HG03097 (cell line): Measurements from ENCODE around the gene ECI1.

Experiments
- ATAC-seq: cut with Tn5 transposase; IDR thresholded peaks from one replicate; pipeline ENCODE4 v1.9.1; 2021; ENCODE audit not compliant: unreplicated experiment, low FRiP score

The ECI1 gene

DNA sequence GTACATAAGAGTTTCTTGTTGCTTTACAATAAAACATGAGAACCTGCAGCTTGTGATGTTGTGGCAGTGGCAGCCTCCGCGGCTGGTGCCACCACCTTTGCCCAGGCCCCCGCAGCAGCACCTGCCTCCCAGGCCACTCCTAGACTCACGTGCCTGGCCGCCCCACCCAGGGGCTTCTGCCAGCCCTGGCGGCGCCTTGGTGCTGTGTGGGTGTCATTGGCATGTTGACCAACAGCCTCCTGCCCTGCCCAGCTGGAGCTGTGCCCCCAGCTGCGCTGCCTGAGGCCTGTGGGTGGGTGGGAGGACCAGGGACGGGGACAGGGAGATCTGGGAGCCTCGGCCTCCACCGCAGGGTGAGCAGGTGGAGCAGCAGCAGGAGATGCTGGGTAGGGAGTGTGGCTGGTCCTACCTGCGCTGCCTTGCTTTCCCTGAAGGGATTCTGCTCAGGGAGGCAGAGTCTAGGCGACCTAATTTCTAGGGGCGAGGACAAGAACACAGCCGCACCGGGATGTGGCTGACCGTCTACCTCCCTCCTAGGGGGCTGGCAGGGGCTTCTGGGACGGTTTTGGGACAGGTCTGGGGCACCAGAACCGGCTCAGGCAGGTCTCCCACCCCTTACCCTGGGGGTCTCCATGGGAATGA lies 15.6 kb downstream of the ECI1 start:
- ATAC-seq: no peak

- ATAC-seq: no peak
Observed at GRCh38 chr16:2235234-2235651, 16.1 kb downstream of the ECI1 start.

DNA sequence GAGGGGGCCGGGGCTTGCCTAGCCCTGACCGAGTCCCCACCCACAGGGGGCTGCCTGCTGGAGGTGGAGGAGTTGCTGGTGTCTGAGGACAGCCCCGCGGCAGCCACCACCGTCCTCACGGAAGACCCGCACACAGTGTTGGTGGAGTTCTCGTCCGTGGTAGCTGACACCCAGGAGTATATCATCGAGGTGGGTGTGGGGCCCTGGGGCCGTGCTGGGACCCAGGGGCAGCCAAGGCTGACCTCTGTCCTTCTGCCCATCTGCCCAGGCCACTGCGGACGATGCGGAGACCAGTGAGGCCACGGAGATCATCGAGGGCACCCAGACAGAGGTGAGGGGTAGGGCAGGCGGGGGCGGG lies 16.6 kb downstream of the ECI1 start:
- no peak for ATAC-seq

DNA sequence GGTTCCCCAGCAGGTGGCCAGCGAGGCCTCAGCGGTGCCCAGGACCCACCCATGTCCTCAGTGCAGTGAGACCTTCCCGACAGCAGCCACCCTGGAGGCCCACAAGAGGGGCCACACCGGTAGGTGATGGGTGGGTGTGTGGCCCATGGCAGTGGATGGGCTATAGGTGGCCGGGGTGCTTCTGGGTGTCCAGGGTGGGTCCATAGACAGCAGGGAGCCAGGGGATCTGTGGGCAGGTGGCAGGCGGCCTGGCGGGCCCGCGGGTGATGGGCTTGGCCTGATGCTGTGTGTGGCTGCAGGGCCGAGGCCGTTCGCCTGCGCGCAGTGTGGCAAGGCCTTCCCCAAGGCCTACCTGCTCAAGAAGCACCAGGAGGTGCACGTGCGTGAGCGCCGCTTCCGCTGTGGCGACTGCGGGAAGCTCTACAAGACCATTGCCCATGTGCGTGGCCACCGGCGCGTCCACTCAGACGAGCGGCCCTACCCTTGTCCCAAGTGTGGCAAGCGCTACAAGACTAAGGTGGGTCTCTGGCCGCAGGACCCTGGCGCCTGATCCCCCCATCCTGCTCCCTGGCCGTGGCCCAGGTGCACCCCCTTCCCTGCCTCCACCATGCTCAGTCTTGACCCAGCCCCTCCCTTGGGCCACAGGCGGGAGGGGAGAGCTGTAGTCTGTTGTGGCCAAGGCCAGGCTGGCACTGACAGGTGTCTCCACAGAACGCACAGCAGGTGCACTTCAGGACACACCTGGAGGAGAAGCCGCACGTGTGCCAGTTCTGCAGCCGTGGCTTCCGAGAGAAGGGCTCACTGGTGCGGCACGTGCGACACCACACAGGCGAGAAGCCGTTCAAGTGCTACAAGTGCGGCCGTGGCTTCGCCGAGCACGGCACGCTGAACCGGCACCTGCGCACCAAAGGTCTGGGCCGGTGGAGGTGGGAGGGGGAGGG lies 17.2 kb downstream of the ECI1 start:
- ATAC-seq: no peak

DNA sequence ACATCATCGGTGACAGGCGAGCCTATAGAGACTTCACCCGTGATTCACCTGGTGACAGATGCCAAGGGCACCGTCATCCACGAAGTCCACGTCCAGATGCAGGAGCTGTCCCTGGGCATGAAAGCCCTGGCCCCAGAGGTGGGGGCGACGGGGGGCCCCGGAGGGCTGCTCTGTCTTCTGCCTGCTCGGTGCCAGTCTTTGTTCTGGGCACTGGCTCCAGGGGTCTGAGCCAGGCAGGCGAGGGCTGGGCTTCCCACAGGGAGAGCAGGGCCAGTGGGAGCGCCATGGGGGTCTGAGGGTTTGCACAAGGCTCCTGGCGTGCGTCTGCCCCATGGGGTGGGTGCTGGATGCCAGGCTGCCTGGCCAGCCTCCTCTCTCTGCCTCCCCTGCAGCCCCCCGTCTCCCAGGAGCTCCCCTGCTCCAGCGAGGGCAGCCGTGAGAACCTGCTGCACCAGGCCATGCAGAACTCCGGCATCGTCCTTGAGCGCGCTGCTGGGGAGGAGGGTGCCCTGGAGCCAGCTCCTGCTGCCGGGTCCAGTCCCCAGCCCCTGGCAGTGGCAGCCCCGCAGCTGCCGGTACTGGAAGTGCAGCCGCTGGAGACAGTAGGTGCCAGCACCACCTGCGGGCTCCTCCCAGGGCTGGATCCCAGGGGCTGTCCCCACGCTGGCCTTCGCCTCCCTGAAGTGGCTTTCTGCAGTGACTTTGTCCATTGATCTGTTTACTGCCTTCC lies 18.2 kb downstream of the ECI1 start:
- ATAC-seq: no peak

DNA sequence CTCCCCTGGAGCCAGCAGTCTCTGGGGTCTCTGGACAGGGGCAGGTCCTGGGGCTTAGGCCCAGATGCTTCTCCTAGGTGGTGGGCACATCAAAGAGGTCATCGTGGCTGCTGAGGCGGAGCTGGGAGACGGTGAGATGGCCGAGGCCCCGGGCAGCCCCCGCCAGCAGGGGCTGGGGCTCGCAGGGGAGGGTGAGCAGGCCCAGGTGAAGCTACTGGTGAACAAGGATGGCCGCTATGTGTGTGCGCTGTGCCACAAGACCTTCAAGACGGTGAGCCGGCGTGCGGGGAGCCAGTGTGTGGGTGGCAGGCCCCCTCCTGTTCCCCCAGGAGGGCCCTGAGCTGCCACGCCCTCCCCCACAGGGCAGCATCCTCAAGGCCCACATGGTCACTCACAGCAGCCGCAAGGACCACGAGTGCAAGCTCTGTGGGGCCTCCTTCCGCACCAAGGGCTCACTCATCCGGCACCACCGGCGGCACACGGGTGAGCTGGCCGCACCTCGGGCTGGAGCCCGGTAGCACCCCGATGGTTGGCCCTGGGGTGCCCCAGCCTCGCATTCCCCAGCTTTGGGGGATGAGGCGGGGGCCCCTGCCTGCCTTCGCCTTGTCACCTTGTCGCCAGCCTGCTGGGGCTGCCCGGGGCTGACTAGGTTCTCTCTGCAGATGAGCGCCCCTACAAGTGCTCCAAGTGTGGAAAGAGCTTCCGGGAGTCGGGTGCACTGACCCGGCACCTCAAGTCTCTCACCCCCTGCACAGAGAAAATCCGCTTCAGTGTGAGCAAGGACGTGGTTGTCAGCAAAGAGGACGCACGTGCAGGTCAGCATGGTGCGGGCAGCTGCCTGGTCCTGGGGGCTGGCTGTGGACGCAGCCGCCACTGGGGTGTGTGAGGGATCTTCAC lies 19.0 kb downstream of the ECI1 start:
- no peak for ATAC-seq

- ATAC-seq: no peak
Observed at GRCh38 chr16:2231016-2231931, 20.1 kb downstream of the ECI1 start.

DNA sequence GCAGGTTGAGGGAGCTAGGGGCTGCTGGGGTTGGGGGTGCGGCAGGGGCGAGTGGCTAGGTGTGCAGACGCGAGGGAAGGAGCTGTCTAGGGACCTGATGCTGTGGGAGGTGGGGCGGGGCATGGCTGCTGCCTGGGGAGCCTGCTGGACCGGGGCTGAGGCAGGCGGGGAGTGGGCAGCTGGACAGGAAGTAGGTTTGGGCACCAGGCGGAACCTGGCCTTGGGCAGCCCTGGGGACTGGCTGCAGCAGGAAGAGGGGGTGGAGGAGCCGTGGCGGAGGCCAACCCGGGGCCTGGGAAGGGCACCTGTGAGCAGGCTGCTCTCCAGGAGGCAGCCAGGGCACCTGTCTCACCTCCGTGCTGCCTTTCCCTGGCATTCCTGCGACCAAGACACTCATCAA lies 21.0 kb downstream of the ECI1 start:
- ATAC-seq: no peak

DNA sequence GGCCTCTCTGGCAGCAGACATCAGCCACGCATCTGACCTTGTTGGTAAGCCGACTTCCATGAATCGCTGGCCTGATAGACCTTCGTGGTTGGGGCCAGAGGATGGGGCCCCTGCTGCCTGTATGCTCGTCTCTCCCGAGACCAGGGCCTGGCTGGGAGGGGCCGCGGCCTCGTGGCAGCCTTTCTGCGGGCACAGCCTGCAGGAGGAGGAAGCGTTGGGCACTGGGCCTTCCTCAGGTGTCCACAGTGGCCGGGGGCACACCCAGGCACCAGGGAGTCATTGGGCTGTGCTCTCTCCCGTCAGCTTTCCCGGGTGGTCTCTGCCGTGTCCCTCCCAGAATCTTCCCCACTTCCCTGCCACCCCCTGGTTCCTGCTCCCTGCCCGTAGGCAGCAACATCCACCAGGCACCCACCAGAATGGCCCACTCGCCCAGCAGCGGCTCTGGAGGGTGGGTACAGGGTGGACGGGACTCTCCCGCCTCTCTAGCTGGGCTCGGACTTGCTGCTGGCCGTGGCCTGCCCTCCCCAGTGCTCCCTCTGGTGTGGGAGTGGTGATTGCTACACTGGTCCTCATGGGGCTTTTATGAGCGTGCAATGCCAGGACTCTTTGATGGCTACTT lies 21.6 kb downstream of the ECI1 start:
- ATAC-seq: no peak

DNA sequence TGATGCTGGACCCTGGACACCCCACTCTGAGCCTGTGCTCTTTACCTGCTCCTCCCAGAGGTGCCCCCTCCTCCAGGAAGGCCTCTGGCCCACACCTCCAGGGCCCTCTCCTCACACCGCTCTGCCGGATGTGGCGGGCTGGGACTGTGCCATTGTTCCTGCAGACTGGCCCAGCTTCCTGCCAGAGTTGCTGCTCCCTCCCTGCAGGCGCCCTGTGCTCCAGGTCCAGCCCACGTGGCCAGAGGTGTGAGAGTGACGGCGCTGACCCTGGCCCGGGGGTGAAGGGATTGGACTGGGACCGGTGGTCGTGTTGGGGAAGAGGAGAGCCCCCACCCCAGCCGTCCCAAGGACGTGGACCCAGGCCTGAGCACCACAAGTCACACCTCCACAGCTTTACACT lies 22.3 kb downstream of the ECI1 start:
- no peak for ATAC-seq

DNA sequence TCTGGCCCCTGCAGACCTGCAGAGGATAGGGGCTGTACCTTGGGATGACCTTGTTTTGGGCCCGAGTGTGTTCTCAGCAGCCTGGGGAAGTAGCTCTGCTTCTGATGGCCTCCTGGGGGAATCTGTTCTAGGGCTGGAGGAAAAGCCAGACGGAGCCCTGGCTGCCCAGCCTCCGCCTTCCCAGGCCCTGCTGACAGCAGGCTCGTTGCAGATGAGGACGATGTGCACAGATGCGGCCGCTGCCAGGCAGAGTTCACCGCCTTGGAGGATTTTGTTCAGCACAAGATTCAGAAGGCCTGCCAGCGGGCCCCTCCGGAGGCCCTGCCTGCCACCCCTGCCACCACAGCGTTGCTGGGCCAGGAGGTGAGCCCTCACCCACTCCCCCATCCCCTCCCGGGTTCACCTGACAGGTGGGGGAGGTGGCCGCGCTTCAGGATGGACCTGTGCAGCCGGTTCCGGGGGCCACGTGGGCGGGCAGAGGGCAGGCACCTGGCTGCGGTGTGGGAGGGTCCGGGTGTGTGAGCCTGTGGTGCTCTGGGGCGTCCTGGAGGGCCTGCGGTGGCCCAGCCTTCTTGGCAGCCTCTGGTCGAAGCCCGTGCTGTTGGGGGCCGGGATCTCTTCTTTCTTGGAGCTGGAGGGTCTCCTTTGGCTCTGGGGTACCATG lies 23.1 kb downstream of the ECI1 start:
- ATAC-seq: no peak

- ATAC-seq: no peak
Observed at GRCh38 chr16:2226918-2227317, 24.5 kb downstream of the ECI1 start.

GRCh38 chr16:2226245-2226793 lies 25.1 kb downstream of the ECI1 start:
- ATAC-seq: no peak

DNA sequence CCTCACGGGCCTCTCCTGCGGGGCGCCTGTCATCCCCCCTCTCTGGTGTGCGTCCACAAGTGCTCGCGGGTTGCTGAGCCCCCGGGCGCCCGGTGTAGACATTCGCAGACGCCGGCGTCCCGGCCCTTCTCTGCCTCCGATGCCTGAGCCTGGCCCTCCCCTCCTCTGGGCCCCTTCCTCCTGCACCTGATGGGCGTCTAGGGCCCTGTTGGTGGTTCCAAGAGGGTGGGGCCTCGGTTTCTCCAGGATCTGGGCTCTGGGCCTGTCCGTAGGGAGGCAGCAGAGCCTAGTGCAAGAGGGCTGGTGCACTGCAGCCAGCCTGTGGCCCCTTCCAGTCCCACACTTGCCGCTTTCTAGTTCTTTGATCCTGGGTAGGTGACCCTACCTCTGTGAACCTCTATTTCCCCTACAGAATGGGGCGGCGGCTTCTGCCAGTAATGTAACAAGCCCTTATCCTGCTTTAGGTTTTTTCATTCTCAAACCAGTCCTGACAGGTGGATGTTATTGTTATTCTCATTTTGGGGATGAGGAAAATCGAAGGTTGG lies 27.4 kb downstream of the ECI1 start:
- peak; percentile 22 for ATAC-seq

GRCh38 chr16:2223221-2223941 lies 28.0 kb downstream of the ECI1 start, which contains the start of gene E4F1:
TSS of gene E4F1 (plus strand) at chr16:2223591. CDS start at chr16:2223614, 23 bp downstream.
- peak; percentile 87 for ATAC-seq

- ATAC-seq: no peak
Observed at GRCh38 chr16:2216330-2216729, 35.1 kb downstream of the ECI1 start.

DNA sequence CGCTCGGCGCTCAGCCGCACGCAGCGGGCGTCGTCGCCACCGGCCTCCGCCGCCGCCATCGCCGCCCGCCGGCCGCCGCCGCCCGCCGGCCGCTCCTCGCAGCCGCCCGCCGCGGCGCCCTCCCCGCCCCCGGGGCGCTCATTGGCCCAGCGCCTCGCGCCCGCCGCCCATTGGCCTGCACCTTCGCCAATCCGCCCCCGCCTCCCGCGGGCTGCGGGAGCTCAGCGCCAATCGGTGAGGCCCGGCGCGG lies 36.7 kb downstream of the ECI1 start, which contains the start of gene PGP:
PGP (minus strand) TSS at position 122 of the 250 bp plus-strand sequence; CDS start at position 59, 63 bp downstream.
- peak; percentile 80 for ATAC-seq
